ENCODE results near the gene TAS2R43. TPM values are rescaled to one million over a fixed set of nuclear protein-coding genes. Genes with fewer than 3 reads are reported as not detected.
"Not testable (repeated sequence)": the region's sequence is repeated elsewhere in the genome, so short reads cannot be mapped to it uniquely, and the experiment has no call there.

Gene TAS2R43
- polyA plus RNA-seq, 4 donors, result 0.24 to 0.64 (median 0.60) TPM; not detected in 1

GRCh38 chr12:11062194-11062593 is 29.9 kb downstream of the TAS2R43 start, which contains the start of gene TAS2R46:
TSS of gene TAS2R46 (minus strand) at chr12:11062294. CDS start at chr12:11062294, 0 bp downstream.
- DNase-seq (ENCODE audit: low read depth in 4 of 4, low spot score in 3 of 4), result not testable (repeated sequence)

GRCh38 chr12:11059784-11060183 is 32.3 kb downstream of the TAS2R43 start:
- no peak for DNase-seq (ENCODE audit: low read depth in 4 of 4, low spot score in 3 of 4)

- no peak for DNase-seq (ENCODE audit: low read depth in 4 of 4, low spot score in 3 of 4)
Observed at GRCh38 chr12:11059041-11059440, 33.1 kb downstream of the TAS2R43 start.

- no peak for DNase-seq (ENCODE audit: low read depth in 4 of 4, low spot score in 3 of 4)
Observed at GRCh38 chr12:11055306-11055705, 36.8 kb downstream of the TAS2R43 start.

GRCh38 chr12:11049806-11050531 is 42.1 kb downstream of the TAS2R43 start:
- DNase-seq (ENCODE audit: low read depth in 4 of 4, low spot score in 3 of 4), result not testable (repeated sequence)

- DNase-seq (ENCODE audit: low read depth in 4 of 4, low spot score in 3 of 4), result not testable (repeated sequence)
Observed at GRCh38 chr12:11041366-11041765, 50.7 kb downstream of the TAS2R43 start.

Other genes with a start within 250 kb of the TAS2R43 start
- gene PRR4, start 242.8 kb downstream of the TAS2R43 start, polyA plus RNA-seq (ENCODE audit: insufficient read length in 4 of 4), result 1 to 10 TPM; 6.5 to 9.1 (median 7.6) TPM
- 10 to 100 TPM in 3 of 4 donors, 1 to 10 TPM in 1; 7.8 to 16.2 (median 13.0) TPM for gene PRH1, start 208.1 kb downstream of the TAS2R43 start, polyA plus RNA-seq (ENCODE audit: insufficient read length in 4 of 4)
- gene TAS2R13, start 182.8 kb downstream of the TAS2R43 start, polyA plus RNA-seq (ENCODE audit: insufficient read length in 4 of 4), result under 1 TPM in 3 of 4 donors, not detected in 1; 0.09 to 0.14 (median 0.14) TPM
- under 1 TPM in 3 of 4 donors, not detected in 1; 0.29 to 0.76 (median 0.45) TPM for gene PRH2, start 163.1 kb downstream of the TAS2R43 start, polyA plus RNA-seq (ENCODE audit: insufficient read length in 4 of 4)
- gene TAS2R14, start 153.1 kb downstream of the TAS2R43 start, polyA plus RNA-seq (ENCODE audit: insufficient read length in 4 of 4), result 1 to 10 TPM; 2.5 to 4.0 (median 3.2) TPM
- gene TAS2R50, start 105.4 kb downstream of the TAS2R43 start, polyA plus RNA-seq (ENCODE audit: insufficient read length in 4 of 4), result under 1 TPM in 2 of 4 donors, not detected in 2; 0.16 to 0.36 TPM
- 1 to 10 TPM; 1.1 to 2.2 (median 1.4) TPM for gene TAS2R20, start 94.0 kb downstream of the TAS2R43 start, polyA plus RNA-seq (ENCODE audit: insufficient read length in 4 of 4)
- 1 to 10 TPM; 1.2 to 1.4 (median 1.3) TPM for gene TAS2R19, start 69.7 kb downstream of the TAS2R43 start, polyA plus RNA-seq (ENCODE audit: insufficient read length in 4 of 4)
- 1 to 10 TPM in 3 of 4 donors, under 1 TPM in 1; 0.82 to 2.1 (median 1.7) TPM for gene TAS2R31, start 60.9 kb downstream of the TAS2R43 start, polyA plus RNA-seq (ENCODE audit: insufficient read length in 4 of 4)
- under 1 TPM in 1 of 4 donors, not detected in 3; 0.27 TPM for gene TAS2R46, start 30.0 kb downstream of the TAS2R43 start, polyA plus RNA-seq (ENCODE audit: insufficient read length in 4 of 4)
- under 1 TPM; 0.10 to 0.29 (median 0.15) TPM for gene TAS2R30, start 42.3 kb upstream of the TAS2R43 start, polyA plus RNA-seq (ENCODE audit: insufficient read length in 4 of 4)
- 10 to 100 TPM; 10.2 to 20.6 (median 17.2) TPM for gene SMIM10L1, start 78.9 kb upstream of the TAS2R43 start, polyA plus RNA-seq (ENCODE audit: insufficient read length in 4 of 4)
- gene TAS2R42, start 94.6 kb upstream of the TAS2R43 start, polyA plus RNA-seq (ENCODE audit: insufficient read length in 4 of 4), result not detected
- gene PRB3, start 177.4 kb upstream of the TAS2R43 start, polyA plus RNA-seq (ENCODE audit: insufficient read length in 4 of 4), result not detected
- gene PRB4, start 218.1 kb upstream of the TAS2R43 start, polyA plus RNA-seq (ENCODE audit: insufficient read length in 4 of 4), result not detected

Measured in left renal pelvis (tissue), 4 donors.